WTC11 (cell line): ENCODE results near the gene ZNF804B. TPM values are rescaled to one million over a fixed set of nuclear protein-coding genes. Genes with fewer than 3 reads are reported as not detected.

ENCODE experiments used
- ATAC-seq: fragments of 200-7000 bp; cut with Tn5 transposase; 2 replicates; pipeline ENCODE4 v1.10.0; 2021; ENCODE audit warnings: mild to moderate bottlenecking, moderate library complexity
- CTCF ChIA-PET: fragments of 300-600 bp; sonication (Branson Sonifier 250); formaldehyde crosslinking; loops from one replicate; lab custom pipeline; 2021; ENCODE audit warnings: antibody characterized with exemption; lab: Charles Lee
- POLR2A ChIA-PET: fragments of 350-600 bp; sonication (Branson Sonifier 250); formaldehyde crosslinking; loops from one replicate; lab custom pipeline; 2021; ENCODE audit warnings: antibody characterized with exemption; lab: Charles Lee
- DNase-seq: peaks from one replicate; pipeline ENCODE4 v3.0.0; 2021; ENCODE audit warnings: low spot score
- H3K27ac Mint-ChIP-seq: 2 replicates; pipeline ENCODE4 v1.8.0; 2021; ENCODE audit warnings: mixed read lengths
- H3K27me3 Mint-ChIP-seq: 2 replicates; pipeline ENCODE4 v1.8.0; 2021; ENCODE audit warnings: low read depth, mild to moderate bottlenecking, moderate library complexity, mixed read lengths
- H3K36me3 Mint-ChIP-seq: 2 replicates; pipeline ENCODE4 v1.8.0; 2021; ENCODE audit warnings: mixed read lengths
- H3K4me1 Mint-ChIP-seq: 2 replicates; pipeline ENCODE4 v1.8.0; 2022; ENCODE audit warnings: mixed read lengths
- H3K4me3 Mint-ChIP-seq: 2 replicates; pipeline ENCODE4 v1.8.0; 2021; ENCODE audit warnings: mild to moderate bottlenecking, moderate library complexity, mixed read lengths
- H3K9me3 Mint-ChIP-seq: 2 replicates; pipeline ENCODE4 v1.8.0; 2021; ENCODE audit warnings: mixed read lengths
- ATF1 ChIP-seq: sonication (generic); formaldehyde crosslinking; IDR thresholded peaks from 2 replicates; pipeline ENCODE4 v1.8.1; 2023; ENCODE audit warnings: mild to moderate bottlenecking, moderate library complexity, missing genetic modification reagents
- CBFB ChIP-seq: sonication (generic); formaldehyde crosslinking; IDR thresholded peaks from 2 replicates; pipeline ENCODE4 v1.8.1; 2022; ENCODE audit warnings: mild to moderate bottlenecking, low read depth, missing genetic modification reagents
- CREB1 ChIP-seq: sonication (generic); formaldehyde crosslinking; IDR thresholded peaks from 2 replicates; pipeline ENCODE4 v1.8.0; 2023; ENCODE audit warnings: mild to moderate bottlenecking, missing genetic modification reagents
- ETV6 ChIP-seq: sonication (generic); formaldehyde crosslinking; IDR thresholded peaks from 2 replicates; pipeline ENCODE4 v1.8.1; 2022; ENCODE audit warnings: mild to moderate bottlenecking, missing genetic modification reagents
- FOXK1 ChIP-seq: sonication (generic); formaldehyde crosslinking; IDR thresholded peaks from 2 replicates; pipeline ENCODE4 v1.8.0; 2022; ENCODE audit warnings: mild to moderate bottlenecking, moderate library complexity, missing genetic modification reagents
- GTF2I ChIP-seq: fragments of 250-450 bp; sonication (Bioruptor Pico); conservative IDR thresholded peaks from 2 replicates; pipeline ENCODE4 v1.4.0; 2021; ENCODE audit warnings: mild to moderate bottlenecking
- HMGA2 ChIP-seq: fragments of 250-450 bp; sonication (Bioruptor Pico); IDR thresholded peaks from 2 replicates; pipeline ENCODE4 v1.4.0; 2021; ENCODE audit warnings: mild to moderate bottlenecking, moderate library complexity
- IRF2 ChIP-seq: sonication (generic); formaldehyde crosslinking; IDR thresholded peaks from 2 replicates; pipeline ENCODE4 v1.8.0; 2022; ENCODE audit warnings: low read depth, missing genetic modification reagents, borderline replicate concordance
- JUN ChIP-seq: sonication (generic); formaldehyde crosslinking; IDR thresholded peaks from 2 replicates; pipeline ENCODE4 v1.8.0; 2023; ENCODE audit warnings: mild to moderate bottlenecking, missing genetic modification reagents
- MYBL2 ChIP-seq: sonication (generic); formaldehyde crosslinking; IDR thresholded peaks from 2 replicates; pipeline ENCODE4 v1.8.1; 2023; ENCODE audit warnings: mild to moderate bottlenecking, moderate library complexity, missing genetic modification reagents
- NFE2L1 ChIP-seq: sonication (generic); formaldehyde crosslinking; IDR thresholded peaks from 2 replicates; pipeline ENCODE4 v1.8.1; 2023; ENCODE audit warnings: missing genetic modification reagents
- PRRX2 ChIP-seq: fragments of 250-450 bp; sonication (Bioruptor Pico); IDR thresholded peaks from 2 replicates; pipeline ENCODE4 v1.8.0; 2021; ENCODE audit warnings: mild to moderate bottlenecking
- SOX15 ChIP-seq: fragments of 250-450 bp; sonication (Bioruptor Pico); IDR thresholded peaks from 2 replicates; pipeline ENCODE4 v1.9.0; 2021; ENCODE audit warnings: mild to moderate bottlenecking
- total RNA-seq: library from RNA; stranded (reverse); gene quantifications from 3 replicates; pipeline ENCODE4 v1.2.3, GENCODE V29; 2021
- TF ChIP-seq, protein P1 (sequence below): sonication (generic); formaldehyde crosslinking; IDR thresholded peaks from 2 replicates; pipeline ENCODE4 v1.8.1; 2022; ENCODE audit warnings: missing genetic modification reagents, borderline replicate concordance
- TF ChIP-seq, protein P2 (sequence below): sonication (generic); formaldehyde crosslinking; conservative IDR thresholded peaks from 2 replicates; pipeline ENCODE4 v1.8.1; 2023; ENCODE audit warnings: mild to moderate bottlenecking, low read depth, missing genetic modification reagents, moderate library complexity
- TF ChIP-seq, protein P3 (sequence below): fragments of 250-450 bp; sonication (Bioruptor Pico); IDR thresholded peaks from 2 replicates; pipeline ENCODE4 v2.1.2; 2022; ENCODE audit warnings: mild to moderate bottlenecking, moderate library complexity
- TF ChIP-seq, protein P4 (sequence below): sonication (generic); formaldehyde crosslinking; IDR thresholded peaks from 2 replicates; pipeline ENCODE4 v1.8.1; 2022; ENCODE audit warnings: mild to moderate bottlenecking, missing genetic modification reagents, moderate library complexity, borderline replicate concordance
- TF ChIP-seq, protein P5 (sequence below): sonication (generic); formaldehyde crosslinking; IDR thresholded peaks from 2 replicates; pipeline ENCODE4 v1.8.1; 2022; ENCODE audit warnings: low read depth, mild to moderate bottlenecking, moderate library complexity, missing genetic modification reagents, borderline replicate concordance
- TF ChIP-seq, protein P6 (sequence below): sonication (generic); formaldehyde crosslinking; IDR thresholded peaks from 2 replicates; pipeline ENCODE4 v1.8.1; 2023; ENCODE audit warnings: mild to moderate bottlenecking, moderate library complexity, missing genetic modification reagents
- TF ChIP-seq, protein P7 (sequence below): sonication (generic); formaldehyde crosslinking; IDR thresholded peaks from 2 replicates; pipeline ENCODE4 v1.8.0; 2022; ENCODE audit warnings: missing genetic modification reagents

The ZNF804B gene
- total RNA-seq, 1 experiment from 2014 or later, result 0.04 TPM

DNA sequence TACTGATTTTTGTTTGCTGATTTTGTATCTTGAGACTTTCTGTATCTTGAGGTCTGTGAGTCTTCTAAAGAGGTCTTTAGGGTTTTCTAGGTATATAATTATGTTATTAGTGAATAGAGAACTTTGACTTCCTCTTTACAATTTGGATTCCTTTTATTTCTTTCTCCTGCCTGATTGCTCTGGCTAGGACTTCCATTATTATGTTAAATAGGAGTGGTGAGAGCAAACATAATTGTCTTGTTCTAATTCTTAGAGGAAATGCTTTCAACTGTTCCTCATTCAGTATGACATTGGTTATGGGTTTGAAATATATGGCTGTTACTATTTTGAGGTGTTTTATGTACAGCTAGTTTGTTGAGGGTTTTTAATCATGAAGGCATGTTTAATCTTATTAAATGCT lies 344.1 kb downstream of the ZNF804B start (continued):
- TF ChIP-seq HMGA2 (CRISPR knock-in tag) (no peak), CREB1 (no peak), FOXK1 (CRISPR knock-in tag) (no peak), PRRX2 (CRISPR knock-in tag) (no peak)
- TF ChIP-seq, protein P1, sequence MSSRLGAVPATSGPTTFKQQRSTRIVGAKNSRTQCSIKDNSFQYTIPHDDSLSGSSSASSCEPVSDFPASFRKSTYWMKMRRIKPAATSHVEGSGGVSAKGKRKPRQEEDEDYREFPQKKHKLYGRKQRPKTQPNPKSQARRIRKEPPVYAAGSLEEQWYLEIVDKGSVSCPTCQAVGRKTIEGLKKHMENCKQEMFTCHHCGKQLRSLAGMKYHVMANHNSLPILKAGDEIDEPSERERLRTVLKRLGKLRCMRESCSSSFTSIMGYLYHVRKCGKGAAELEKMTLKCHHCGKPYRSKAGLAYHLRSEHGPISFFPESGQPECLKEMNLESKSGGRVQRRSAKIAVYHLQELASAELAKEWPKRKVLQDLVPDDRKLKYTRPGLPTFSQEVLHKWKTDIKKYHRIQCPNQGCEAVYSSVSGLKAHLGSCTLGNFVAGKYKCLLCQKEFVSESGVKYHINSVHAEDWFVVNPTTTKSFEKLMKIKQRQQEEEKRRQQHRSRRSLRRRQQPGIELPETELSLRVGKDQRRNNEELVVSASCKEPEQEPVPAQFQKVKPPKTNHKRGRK (CRISPR knock-in tag), result no peak
- TF ChIP-seq, protein P2, sequence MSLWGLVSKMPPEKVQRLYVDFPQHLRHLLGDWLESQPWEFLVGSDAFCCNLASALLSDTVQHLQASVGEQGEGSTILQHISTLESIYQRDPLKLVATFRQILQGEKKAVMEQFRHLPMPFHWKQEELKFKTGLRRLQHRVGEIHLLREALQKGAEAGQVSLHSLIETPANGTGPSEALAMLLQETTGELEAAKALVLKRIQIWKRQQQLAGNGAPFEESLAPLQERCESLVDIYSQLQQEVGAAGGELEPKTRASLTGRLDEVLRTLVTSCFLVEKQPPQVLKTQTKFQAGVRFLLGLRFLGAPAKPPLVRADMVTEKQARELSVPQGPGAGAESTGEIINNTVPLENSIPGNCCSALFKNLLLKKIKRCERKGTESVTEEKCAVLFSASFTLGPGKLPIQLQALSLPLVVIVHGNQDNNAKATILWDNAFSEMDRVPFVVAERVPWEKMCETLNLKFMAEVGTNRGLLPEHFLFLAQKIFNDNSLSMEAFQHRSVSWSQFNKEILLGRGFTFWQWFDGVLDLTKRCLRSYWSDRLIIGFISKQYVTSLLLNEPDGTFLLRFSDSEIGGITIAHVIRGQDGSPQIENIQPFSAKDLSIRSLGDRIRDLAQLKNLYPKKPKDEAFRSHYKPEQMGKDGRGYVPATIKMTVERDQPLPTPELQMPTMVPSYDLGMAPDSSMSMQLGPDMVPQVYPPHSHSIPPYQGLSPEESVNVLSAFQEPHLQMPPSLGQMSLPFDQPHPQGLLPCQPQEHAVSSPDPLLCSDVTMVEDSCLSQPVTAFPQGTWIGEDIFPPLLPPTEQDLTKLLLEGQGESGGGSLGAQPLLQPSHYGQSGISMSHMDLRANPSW (CRISPR knock-in tag), result no peak
- TF ChIP-seq, protein P3, sequence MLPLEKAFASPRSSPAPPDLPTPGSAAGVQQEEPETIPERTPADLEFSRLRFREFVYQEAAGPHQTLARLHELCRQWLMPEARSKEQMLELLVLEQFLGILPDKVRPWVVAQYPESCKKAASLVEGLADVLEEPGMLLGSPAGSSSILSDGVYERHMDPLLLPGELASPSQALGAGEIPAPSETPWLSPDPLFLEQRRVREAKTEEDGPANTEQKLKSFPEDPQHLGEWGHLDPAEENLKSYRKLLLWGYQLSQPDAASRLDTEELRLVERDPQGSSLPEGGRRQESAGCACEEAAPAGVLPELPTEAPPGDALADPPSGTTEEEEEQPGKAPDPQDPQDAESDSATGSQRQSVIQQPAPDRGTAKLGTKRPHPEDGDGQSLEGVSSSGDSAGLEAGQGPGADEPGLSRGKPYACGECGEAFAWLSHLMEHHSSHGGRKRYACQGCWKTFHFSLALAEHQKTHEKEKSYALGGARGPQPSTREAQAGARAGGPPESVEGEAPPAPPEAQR (CRISPR knock-in tag), result no peak

DNA sequence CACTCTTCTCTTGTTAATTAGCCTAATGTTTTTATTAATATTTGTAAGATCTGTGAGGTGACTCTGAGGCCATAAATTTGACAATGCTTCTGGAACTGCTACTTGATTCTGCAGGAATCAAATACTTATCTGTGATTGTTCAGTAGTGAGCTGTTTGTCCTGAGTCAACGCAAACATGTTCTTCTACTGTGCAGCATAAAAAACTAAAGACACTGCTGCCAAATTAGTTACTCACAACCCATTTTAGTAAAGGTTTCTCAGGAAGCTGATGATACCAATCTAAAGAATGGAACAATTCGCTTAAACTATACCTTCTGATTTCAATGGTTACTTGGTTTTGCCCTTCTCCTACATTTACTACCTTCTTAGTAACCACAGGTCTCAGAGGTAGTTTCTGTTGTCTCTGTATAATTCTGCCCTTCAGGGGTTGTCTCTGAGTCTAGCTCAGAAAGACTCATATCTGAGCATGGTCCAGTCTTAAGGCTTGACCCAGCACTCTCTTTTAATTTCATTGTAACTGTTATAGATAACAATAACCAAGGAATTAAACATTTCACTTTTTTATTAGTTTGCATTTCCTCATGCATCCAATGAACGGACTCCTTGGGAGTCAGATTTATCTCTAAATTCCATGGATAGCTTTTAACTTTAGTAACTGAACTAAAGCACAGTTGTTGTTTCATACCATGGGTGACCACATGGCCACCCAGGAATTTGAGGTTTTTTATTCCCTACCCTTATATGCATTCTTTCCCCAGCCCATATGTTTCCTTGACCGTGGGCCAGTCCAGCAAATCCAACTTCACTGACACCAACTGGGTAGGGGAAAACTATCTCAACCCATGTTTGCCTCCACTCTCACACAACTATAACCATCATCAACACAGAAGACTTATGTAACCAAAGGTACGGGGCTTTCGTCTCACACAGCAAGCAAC lies 345.5 kb downstream of the ZNF804B start:
- peaks cover 16% of the 10 kb centered on the region; the same call in 1 of the 2 replicates for H3K36me3 Mint-ChIP-seq
- DNase-seq (no peak), ATAC-seq (no peak)
- no peaks in the 10 kb centered on the region for H3K27me3 Mint-ChIP-seq
- H3K4me3 Mint-ChIP-seq, result no peak overlapping the region
- peaks cover 31% of the 10 kb centered on the region for H3K9me3 Mint-ChIP-seq
- ChIA-PET CTCF (no interaction called here), POLR2A (no interaction called here)
- H3K27ac Mint-ChIP-seq, result no peak overlapping the region
- peaks cover 48% of the 10 kb centered on the region for H3K4me1 Mint-ChIP-seq
- TF ChIP-seq MYBL2 (CRISPR knock-in tag) (no peak), IRF2 (CRISPR knock-in tag) (no peak), ATF1 (CRISPR knock-in tag) (no peak), NFE2L1 (CRISPR knock-in tag) (no peak), CBFB (CRISPR knock-in tag) (no peak), GTF2I (CRISPR knock-in tag) (no peak), ETV6 (CRISPR knock-in tag) (no peak), SOX15 (no peak), JUN (no peak)
- TF ChIP-seq, protein P4, sequence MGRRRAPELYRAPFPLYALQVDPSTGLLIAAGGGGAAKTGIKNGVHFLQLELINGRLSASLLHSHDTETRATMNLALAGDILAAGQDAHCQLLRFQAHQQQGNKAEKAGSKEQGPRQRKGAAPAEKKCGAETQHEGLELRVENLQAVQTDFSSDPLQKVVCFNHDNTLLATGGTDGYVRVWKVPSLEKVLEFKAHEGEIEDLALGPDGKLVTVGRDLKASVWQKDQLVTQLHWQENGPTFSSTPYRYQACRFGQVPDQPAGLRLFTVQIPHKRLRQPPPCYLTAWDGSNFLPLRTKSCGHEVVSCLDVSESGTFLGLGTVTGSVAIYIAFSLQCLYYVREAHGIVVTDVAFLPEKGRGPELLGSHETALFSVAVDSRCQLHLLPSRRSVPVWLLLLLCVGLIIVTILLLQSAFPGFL (CRISPR knock-in tag), result no peak
- TF ChIP-seq, protein P5, sequence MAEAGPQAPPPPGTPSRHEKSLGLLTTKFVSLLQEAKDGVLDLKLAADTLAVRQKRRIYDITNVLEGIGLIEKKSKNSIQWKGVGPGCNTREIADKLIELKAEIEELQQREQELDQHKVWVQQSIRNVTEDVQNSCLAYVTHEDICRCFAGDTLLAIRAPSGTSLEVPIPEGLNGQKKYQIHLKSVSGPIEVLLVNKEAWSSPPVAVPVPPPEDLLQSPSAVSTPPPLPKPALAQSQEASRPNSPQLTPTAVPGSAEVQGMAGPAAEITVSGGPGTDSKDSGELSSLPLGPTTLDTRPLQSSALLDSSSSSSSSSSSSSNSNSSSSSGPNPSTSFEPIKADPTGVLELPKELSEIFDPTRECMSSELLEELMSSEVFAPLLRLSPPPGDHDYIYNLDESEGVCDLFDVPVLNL, result no peak
- TF ChIP-seq, protein P6, sequence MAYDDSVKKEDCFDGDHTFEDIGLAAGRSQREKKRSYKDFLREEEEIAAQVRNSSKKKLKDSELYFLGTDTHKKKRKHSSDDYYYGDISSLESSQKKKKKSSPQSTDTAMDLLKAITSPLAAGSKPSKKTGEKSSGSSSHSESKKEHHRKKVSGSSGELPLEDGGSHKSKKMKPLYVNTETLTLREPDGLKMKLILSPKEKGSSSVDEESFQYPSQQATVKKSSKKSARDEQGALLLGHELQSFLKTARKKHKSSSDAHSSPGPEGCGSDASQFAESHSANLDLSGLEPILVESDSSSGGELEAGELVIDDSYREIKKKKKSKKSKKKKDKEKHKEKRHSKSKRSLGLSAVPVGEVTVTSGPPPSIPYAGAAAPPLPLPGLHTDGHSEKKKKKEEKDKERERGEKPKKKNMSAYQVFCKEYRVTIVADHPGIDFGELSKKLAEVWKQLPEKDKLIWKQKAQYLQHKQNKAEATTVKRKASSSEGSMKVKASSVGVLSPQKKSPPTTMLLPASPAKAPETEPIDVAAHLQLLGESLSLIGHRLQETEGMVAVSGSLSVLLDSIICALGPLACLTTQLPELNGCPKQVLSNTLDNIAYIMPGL (CRISPR knock-in tag), result no peak
- TF ChIP-seq, protein P7, sequence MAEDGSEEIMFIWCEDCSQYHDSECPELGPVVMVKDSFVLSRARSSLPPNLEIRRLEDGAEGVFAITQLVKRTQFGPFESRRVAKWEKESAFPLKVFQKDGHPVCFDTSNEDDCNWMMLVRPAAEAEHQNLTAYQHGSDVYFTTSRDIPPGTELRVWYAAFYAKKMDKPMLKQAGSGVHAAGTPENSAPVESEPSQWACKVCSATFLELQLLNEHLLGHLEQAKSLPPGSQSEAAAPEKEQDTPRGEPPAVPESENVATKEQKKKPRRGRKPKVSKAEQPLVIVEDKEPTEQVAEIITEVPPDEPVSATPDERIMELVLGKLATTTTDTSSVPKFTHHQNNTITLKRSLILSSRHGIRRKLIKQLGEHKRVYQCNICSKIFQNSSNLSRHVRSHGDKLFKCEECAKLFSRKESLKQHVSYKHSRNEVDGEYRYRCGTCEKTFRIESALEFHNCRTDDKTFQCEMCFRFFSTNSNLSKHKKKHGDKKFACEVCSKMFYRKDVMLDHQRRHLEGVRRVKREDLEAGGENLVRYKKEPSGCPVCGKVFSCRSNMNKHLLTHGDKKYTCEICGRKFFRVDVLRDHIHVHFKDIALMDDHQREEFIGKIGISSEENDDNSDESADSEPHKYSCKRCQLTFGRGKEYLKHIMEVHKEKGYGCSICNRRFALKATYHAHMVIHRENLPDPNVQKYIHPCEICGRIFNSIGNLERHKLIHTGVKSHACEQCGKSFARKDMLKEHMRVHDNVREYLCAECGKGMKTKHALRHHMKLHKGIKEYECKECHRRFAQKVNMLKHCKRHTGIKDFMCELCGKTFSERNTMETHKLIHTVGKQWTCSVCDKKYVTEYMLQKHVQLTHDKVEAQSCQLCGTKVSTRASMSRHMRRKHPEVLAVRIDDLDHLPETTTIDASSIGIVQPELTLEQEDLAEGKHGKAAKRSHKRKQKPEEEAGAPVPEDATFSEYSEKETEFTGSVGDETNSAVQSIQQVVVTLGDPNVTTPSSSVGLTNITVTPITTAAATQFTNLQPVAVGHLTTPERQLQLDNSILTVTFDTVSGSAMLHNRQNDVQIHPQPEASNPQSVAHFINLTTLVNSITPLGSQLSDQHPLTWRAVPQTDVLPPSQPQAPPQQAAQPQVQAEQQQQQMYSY, result no peak
- TF ChIP-seq, protein P3 (CRISPR knock-in tag), result no peak
